VCaP (cell line): ENCODE results near the gene NGB.

Experiments used
- H3K27ac ChIP-seq: fragments of 450-650 bp; 2 replicates; pipeline ENCODE4 v1.5.1; 2017
- TF ChIP-seq, protein P1 (sequence below): fragments of 450-650 bp; conservative IDR thresholded peaks from 2 replicates; pipeline ENCODE4 v1.5.1; 2017; ENCODE audit warnings: mild to moderate bottlenecking, moderate library complexity

Gene NGB

DNA sequence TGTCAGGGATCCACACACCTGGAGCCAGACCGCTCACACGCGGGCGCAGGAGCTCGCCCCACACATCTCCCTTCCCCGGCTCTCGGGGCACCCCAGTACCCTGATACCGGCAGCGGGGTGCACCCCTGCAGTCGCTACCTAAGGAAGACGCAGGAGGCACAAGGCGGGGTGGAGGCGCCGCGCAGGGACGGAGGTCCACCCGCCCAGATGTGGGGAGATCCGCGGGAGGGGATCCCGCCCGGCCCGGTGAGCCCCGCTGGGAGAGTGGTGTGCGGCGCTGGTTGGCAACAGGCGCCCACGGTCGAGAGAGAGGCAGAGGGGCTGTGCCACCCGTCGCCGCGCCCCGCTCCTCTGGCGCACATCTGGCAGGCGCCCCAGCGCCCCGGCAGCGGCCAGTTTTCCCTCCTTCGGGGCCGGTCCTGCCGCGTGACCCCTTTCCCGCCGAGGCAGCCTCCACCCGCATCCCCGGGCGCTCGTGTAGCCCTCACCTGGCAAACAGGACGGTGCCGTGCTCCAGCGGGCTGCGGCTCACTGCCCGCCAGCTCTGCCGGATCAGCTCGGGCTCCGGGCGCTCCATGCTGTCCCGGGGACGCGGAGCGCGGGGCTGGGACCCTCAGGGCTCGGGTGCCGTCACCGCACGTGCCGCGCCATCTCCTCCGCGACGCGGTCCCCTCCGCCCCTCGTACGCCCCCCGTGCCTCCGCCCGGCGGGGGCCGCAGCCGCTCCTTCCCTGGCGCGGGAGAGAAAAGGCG lies 469 bp downstream of the NGB start:
- H3K27ac ChIP-seq = no peak overlapping the region
- TF ChIP-seq, protein P1, sequence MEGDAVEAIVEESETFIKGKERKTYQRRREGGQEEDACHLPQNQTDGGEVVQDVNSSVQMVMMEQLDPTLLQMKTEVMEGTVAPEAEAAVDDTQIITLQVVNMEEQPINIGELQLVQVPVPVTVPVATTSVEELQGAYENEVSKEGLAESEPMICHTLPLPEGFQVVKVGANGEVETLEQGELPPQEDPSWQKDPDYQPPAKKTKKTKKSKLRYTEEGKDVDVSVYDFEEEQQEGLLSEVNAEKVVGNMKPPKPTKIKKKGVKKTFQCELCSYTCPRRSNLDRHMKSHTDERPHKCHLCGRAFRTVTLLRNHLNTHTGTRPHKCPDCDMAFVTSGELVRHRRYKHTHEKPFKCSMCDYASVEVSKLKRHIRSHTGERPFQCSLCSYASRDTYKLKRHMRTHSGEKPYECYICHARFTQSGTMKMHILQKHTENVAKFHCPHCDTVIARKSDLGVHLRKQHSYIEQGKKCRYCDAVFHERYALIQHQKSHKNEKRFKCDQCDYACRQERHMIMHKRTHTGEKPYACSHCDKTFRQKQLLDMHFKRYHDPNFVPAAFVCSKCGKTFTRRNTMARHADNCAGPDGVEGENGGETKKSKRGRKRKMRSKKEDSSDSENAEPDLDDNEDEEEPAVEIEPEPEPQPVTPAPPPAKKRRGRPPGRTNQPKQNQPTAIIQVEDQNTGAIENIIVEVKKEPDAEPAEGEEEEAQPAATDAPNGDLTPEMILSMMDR = no peak

DNA sequence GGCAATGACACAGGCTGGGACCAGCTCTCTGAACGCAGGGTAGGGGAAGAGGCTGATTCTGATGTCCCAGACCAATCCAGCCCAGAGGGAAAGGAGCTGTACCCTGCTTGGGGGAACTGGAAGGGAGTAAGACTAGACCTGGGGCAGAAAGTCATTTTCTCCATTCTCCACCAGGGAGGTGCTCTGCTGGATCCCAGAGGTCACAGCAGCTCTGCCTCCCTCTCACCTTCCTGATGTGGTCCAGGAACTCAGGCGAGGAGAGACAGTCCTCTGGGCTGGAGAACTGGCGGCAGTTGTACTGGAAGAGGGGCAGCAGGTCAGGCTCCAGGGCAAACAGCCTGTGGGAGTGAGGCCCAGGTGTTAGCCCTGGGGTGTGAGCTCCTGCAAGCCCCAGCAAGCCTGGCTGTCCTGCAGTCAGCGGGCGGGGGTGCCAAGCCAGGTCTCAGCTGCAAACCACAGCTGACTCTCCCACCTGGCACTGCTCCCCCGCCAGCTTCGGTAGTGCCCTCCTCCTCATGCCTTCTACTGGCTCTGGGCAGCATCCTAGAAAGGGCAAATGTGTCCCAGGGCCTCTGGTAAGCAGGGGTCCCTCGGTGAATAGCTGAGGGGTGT lies 1.9 kb downstream of the NGB start:
- TF ChIP-seq, protein P1 = no peak
- no peak overlapping the region for H3K27ac ChIP-seq

DNA sequence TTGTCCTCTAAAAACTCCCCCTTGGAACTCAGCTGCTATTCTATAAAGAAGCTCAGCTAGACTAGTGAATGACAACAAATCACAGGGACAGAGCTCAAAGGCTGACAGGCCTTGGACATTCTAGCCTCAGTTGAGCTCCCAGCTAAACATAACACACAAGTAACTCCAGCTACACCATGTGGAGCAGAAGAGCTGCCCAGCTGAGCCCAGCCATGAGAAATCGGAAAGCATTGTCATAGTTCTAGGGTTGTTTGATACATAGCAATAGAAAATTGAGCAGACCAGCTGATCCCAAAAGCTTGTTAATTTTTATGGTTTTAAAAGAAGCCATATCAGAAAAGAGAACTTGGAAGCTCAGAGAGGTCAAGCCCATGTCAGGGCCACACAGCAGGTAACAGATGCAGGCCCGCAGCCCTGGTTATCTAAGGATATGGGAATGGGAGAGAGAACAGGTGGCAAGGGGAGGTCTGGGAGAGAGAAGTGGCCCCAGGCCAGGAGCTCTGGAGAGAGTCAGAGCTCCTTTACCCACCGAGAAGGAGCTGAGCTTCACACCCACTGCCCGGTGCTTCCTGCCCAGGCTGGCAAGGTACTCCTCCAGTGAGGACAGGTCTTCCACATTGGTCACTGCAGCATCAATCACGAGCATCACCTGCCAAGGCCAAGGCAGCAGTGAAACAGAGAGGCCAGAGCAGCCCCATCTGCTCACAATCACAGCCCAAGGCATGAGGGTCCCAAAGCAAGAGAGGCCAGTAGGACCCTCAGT lies 2.9 kb downstream of the NGB start:
- TF ChIP-seq, protein P1 = no peak
- H3K27ac ChIP-seq = no peak overlapping the region

DNA sequence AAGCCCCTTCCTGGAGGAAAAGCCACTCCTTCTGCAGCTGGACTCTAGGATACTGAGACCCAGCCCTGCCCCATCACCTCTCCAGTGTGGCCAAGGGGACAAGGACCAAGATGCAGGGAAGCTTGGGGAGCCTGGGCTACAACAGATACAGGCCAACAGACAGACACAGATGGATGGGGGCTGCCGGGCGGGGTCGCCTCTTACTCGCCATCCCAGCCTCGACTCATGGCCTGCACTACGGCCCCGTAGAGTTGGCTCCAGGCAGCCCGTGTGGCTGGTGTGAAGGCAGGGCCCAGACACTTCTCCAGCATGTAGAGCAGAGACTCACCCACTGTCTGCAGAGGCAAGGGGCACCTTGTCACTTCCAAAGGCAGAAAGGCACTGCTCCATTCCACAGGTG lies 4.7 kb downstream of the NGB start:
- no peak overlapping the region for H3K27ac ChIP-seq
- TF ChIP-seq, protein P1 = no peak

DNA sequence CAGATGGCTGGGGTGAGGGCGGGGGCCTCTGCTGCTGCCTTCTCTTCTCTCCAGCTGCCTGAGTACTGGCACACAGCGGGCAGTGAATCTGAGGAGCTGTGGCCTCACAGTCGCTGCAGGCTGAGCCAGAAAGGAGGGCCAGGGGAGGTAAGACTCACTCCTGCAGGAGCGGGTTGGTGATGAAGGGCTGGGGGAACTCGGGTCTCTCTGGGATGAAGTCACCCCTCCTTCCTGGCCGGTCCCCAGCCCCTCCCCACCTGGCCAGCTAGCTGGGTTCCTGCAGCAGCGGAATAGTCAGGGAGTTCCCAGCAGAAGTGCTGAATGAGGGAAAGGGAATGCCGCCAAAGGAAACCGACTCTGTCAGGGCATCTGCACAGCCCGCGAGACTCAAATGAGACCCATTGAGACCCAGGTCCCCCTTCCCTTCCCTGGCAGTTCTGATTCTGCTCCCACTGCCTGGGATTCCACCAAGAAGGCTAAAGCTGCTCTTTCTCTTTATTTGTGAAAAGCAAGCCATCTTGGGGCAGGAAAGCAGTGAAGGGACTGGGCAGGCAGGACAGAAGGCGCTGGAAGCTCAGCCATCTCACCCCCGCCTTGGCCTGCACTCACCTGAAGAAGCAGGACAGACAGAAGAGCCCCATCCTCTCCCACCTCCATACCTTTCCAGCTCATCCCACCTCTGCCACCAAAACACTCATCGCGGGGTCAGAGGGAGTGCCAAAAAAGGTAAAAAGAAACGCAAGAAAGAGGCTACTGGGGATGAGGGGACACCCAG lies 5.3 kb downstream of the NGB start:
- TF ChIP-seq, protein P1 = no peak
- H3K27ac ChIP-seq = no peak overlapping the region

DNA sequence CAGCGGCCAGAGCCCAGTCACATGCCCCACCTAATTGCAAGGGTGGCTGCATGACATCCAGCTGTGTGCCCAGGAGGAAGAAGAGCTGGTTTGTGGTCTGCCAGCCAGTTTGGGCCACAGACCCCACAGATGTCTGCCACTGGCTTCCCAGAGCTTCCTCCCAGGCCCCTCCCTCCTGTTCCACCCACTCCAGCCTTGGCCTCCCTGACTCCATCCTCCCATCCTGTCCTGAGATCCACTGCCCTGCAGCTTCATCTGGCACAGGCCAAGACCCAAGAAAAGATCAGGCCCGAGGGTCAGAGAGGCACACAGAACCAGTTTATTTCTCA lies 5.9 kb downstream of the NGB start:
- TF ChIP-seq, protein P1 = no peak
- H3K27ac ChIP-seq = no peak overlapping the region
